ENCODE measurements around the gene RFX4.

DNA sequence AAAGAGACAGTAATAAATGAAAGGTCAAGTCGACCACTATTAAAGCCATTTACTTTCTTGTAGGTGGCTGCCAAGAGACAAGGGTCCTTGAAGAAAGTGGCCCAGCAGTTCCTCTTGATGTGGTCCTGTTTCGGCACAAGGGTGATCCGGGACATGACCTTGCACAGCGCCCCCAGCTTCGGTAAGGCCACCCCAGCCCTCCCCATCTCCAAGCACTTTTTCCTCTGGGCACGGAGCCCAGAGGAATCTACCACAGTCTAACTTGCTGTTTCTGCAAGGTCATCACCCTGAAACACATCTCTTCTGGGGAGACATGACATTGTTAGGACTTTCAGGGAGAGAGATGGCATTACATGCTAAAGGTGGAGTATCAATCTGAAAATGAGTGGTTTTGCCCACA, 137.9 kb downstream of the RFX4 start:
- TF ChIP-seq, protein P1, sequence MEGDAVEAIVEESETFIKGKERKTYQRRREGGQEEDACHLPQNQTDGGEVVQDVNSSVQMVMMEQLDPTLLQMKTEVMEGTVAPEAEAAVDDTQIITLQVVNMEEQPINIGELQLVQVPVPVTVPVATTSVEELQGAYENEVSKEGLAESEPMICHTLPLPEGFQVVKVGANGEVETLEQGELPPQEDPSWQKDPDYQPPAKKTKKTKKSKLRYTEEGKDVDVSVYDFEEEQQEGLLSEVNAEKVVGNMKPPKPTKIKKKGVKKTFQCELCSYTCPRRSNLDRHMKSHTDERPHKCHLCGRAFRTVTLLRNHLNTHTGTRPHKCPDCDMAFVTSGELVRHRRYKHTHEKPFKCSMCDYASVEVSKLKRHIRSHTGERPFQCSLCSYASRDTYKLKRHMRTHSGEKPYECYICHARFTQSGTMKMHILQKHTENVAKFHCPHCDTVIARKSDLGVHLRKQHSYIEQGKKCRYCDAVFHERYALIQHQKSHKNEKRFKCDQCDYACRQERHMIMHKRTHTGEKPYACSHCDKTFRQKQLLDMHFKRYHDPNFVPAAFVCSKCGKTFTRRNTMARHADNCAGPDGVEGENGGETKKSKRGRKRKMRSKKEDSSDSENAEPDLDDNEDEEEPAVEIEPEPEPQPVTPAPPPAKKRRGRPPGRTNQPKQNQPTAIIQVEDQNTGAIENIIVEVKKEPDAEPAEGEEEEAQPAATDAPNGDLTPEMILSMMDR (conservative IDR thresholded peaks at IDR 0.05), result no peak
- no peak for TF ChIP-seq ZFX (IDR thresholded peaks at IDR 0.05)

All from C4-2B (cell line).